HG03457 (cell line): ENCODE data around the gene CRYGA.

Experiments
- ATAC-seq: cut with Tn5 transposase; IDR thresholded peaks from one replicate; pipeline ENCODE4 v1.9.1; 2021; ENCODE audit warnings: moderate number of reproducible peaks; ENCODE audit not compliant: unreplicated experiment

The CRYGA gene, protein sequence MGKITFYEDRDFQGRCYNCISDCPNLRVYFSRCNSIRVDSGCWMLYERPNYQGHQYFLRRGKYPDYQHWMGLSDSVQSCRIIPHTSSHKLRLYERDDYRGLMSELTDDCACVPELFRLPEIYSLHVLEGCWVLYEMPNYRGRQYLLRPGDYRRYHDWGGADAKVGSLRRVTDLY

DNA sequence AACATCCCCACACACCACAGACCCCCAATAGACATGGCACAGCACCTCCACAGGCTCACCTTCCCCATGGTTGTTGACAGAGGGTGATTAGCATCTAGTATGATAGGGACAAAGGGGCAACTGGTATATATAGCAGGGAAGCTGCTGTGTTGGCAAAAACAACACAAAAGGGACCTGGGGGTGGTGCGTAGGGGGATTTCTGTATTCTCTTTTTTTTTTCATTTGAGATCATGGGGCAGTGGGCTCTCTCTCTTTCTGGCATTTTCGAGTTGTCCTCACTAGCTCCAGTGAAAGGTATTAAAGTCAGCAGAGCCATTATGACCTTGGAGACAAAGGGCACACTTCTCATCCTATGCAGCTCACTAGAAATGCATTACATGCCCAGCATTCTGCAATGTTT is at the start of gene CRYGA:
CRYGA (minus strand) TSS at position 101 of the 400 bp plus-strand sequence; CDS start at position 68, 33 bp downstream.
- ATAC-seq = no peak

- ATAC-seq = no peak
These were observed 47.5 kb upstream of the CRYGA start for GRCh38 chr2:208210688-208211451.

DNA sequence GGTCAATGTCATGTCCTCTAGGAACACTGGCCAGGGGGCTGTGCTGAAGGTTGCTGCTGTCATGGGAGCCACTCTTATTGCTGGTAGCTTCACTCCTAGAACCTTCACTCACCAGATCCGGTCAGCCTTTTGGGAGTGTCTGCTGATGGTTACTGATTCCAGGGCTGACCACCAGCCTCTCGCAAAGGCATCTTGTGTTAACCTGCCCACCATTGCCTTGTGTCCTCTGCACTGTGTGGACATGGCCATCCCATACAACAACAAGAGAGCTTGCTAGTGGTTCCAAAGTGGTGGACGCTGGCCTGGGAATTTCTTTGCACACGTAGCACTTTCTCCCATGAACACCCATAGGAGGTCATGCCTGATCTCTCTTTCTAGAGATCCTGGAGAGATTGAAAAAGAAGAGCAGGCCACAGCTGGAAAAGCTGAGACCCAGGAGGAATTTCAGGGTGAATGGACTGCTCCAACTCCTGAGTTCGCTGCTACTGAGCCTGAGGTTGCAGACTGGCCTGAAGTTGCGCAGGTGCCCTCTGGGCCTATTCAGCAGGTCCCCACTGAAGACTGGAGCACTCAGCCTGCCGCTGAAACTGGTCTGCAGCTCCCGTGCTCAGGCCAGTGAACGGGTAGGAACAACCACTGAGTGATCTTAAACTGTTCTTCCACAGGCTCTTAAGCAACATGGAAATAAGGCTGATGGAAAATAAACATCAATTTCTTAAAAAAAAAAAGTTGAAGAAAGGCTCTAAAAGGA is 45.1 kb upstream of the CRYGA start:
- ATAC-seq = no peak

GRCh38 chr2:208207769-208208168 is 44.4 kb upstream of the CRYGA start:
- ATAC-seq = no peak

DNA sequence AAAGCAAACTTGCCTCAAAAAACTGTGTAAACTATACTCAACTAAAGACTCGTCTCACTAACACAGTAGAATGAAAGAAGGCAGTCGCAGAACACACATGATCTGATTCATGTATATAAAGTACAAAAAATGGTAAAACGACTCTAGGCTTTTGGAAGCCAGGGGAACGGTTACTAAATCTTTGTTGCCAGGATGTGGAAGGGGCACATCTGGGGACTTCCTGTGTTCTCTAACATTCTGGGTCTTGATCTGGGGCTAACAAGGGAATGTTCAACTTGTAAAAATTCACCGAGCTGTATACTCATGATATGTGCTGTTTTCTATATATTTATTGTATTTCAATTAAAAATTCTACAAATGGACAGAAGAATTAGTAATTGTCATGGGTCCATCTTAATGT is 40.8 kb upstream of the CRYGA start:
- no peak for ATAC-seq

GRCh38 chr2:208195531-208195930 is 32.1 kb upstream of the CRYGA start:
- no peak for ATAC-seq

DNA sequence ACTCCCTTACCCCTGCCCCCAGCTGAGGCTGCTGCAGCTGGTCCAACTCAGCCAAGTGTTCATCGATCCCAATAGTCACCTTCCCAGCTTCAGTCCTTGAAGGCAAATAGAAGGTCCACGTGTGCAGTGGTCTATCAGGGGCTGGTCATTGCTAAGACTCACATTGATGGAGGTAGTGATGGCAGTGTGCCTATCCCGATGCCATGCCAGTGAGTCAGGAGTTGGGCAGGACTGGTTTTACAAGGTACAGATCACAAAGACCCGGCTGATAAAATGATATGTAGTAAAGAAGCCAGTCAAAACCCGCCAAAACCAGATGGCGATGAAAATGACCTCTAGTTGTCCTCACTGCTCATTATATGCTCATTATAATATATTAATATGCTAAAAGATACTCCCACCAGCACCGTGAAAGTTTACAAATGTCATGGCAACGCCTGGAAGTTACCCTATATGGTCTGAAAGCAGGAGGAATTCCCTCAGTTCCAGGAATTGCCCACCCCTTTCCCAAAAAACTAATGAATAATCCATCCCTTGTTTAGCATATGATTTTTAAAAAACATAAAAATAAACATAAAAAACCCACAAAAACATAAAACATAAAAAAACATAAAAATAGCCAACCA is 29.3 kb upstream of the CRYGA start:
- ATAC-seq = no peak

DNA sequence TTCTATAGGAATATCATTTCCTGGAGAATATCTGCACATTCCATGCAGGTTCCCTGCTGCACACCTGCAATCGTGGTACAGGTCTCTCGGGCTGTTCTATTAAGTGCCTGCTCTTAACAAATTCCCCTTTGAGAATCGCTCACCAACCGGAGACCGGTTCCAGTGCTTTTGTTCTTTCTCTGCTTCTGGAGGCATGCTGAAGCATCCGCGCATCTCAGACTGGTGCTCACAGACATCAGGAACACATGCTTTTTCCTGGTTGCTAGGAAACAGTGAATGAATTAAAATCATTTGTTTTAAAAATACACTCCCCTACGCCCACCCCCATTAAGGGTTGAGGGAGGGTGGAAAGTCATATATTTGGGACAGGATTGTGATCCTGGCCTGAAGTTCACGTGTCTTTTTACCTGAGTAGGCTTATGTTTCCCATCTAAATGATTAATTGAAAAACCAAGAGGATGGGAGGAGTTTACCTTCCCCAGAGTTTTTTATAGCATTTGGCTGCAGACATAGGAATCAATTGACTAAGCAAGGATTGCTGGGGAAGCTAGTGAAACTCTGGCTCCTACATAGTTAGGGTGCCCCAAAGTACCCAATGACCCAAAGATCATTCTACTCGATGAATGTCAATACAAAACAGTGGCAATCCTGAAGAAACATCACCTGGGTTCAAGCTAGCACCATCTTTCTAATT is 26.6 kb upstream of the CRYGA start, which contains the start of gene C2orf80:
C2orf80 (minus strand) TSS at position 221 of the 694 bp plus-strand sequence. CDS start 3,044 bp downstream, outside the sequence.
- ATAC-seq = no peak

DNA sequence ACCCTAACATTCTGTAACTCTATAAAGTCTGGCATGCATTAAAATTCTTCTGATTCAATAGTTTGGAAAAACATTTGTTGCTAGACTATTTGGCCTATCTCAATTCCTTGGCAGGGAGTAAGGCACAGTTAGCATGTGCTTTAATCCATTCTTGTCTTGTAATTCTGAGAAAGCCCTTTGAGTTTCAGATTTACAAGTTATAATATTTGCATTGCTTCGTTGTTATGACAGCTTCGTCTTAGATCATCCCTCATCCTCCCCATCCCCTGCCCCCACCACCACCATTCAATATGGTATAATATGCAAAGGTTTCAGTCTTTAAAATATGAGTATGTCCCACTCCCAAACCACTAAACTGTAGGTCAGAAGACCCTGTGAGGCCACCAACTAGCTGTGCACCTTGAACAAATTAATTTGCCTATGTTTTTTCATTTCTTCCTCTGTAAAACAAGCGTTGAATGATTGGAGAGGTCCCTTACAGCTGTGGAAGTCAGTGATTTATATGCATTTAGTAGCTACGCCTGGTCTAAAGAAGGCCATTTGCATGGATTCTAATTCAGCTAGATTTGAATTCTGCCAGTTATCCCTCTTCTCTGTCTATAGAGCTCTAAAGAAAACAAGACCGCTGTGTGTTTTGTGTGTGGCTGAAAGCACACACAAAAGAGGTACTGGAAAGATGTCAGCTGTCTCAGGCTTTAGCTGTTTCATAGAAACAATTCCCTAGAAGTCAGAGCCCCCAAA is 25.9 kb upstream of the CRYGA start:
- ATAC-seq = no peak

GRCh38 chr2:208186893-208187292 is 23.5 kb upstream of the CRYGA start:
- no peak for ATAC-seq

DNA sequence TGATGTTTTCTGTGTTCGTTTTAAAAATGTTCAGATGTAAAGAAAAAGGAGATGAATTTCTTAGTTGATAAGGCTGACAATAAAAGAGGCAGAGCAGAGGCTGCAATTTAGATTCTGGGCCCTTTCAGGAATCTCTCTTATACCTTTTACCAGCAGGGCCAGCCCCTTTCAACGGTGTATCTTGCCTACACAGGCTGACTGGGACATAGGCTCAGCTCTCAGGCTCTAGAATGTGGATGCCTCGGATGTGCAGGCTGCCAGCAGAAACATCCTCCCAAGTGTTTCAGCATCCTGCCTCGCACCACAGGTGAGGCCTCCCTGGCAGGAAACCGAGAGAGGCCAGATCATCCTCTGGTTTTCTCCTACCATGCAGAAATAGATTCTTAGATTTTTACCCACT is 23.1 kb upstream of the CRYGA start:
- no peak for ATAC-seq

DNA sequence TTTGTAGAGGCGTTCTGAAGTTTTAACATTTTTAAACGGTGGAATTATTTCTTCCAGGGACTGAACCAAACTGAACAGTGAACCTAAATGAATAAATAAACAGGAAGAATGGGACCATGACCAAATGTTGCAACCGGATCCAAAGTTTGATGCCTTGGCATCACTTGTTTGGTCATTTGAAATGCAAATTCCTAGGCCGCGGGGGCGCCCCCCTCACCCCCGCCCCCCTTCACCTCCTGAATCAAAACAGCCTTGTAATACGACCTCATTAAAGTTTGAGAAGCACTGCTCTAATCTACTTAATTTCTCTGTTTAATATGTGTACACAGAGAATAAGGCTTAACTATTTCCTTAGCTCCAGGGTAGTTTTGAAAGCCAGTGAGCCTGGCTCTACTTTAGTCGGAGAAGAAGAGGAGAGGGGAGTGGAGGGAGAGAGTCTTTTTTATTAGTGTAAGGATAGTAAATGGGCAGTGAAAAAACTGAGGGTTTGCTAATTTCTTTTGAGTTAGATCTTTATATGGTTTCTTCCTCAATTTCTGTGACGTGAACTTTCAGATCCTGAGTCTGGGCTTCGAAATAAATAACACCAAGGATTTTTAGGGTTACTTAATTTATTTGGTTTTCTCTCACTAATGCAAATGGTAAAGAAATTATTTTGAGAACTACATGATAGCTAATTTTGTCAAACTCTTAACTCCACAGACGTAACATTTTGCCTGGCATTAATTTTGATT is 20.8 kb upstream of the CRYGA start:
- no peak for ATAC-seq

GRCh38 chr2:208183526-208183925 is 20.1 kb upstream of the CRYGA start:
- ATAC-seq = no peak

DNA sequence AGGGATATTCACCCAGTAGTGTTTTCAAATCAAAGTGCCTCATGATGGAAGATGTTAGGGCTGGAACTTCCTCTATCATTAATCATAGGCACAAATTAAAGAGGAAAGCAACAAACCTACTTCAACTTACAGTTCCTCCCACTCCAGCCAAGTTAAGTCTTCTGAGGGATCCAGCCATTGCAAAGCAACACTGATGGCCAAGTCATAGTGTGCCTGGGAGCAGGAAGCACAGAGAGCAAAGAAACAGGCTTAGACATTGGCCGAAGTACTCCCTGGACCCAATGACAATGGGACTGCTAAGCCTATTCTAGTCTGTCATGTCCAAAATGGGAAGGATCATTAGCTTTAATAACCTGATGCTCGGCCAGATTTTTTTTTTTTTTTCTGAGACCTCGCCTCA is 19.4 kb upstream of the CRYGA start:
- no peak for ATAC-seq

DNA sequence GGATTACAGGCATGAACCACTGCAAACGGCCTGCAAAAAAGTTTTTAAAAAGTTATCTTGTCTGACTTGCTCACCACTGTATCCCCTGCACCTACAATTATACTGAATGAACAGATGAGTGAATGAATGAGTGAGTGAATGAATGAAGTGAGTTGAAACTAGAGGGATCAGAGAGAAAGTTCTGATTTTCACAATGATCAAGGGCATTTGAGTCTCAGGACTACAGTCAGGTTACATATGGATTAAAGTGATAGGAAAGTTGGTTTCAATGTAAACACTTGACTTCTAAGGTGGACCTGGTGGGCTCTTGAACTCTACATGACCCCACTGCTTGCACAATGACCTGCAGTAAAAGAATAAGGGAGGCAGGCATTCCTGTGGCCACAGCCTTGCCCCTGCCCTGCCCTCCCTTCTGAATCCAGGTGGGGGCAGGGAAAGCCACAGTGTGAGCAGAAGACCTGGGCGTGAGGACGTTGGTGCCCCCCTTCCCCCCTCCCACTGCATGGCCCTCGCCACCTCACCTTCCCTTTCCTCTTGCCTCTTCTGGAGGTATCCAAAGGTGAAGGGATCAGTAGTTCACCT is 15.7 kb upstream of the CRYGA start:
- no peak for ATAC-seq

DNA sequence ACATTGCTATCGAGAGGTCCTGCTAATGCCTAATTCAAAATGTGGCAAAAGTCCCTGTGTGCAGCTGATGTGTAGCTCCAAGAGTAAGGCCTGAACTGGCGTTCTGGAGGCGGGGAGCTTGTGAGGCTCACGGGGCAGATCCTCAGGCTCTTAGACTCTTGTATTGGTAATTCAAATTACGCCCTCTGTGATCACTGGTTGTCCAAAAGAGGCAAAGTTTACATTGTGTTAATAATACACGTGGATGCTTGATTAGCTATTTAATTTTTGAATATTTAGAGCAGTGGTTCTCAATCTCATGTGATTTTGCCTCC is 12.4 kb upstream of the CRYGA start:
- ATAC-seq = no peak

DNA sequence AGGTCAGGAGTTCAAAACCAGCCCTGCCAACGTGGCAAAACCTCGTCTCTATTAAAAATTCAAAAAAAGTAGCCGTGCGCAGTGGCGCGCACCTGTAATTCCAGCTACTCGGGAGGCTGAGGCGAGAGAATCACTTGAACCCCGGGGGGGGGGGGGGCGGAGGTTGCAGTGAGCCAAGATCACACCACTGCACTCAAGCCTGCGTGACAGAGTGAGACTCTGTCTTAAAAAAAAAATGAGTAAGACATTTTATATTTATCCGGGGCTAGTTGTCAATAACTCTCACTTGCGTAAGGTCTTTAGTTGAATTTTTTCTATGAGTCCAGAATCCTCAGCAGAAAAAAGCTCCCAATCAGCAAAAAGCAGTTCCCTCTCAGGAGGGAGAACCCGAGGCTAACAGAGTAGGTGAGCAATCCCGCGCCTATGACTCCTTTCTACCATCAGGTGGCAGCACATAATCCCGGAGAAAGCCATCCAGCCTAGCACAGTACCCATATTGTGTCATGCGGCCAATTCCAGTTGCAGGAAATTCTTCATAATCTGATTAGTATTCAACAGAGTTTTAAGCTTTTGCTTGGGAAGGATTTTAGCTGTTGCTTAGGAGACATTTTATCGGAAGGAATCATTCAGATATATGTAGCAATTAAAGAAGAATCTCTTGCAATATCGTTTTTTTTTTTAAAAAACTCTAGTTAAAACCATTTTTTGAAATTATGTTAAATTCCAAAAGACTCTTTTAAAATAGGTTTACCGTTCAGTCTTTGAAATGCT is 11.9 kb upstream of the CRYGA start:
- ATAC-seq = peak; percentile 96

- no peak for ATAC-seq
These were observed 10.8 kb upstream of the CRYGA start for GRCh38 chr2:208174144-208174543.
